Neural cell (in vitro differentiated cells): Measurements from ENCODE around the gene AXIN1.

ENCODE experiments used
- EZH2 ChIP-seq: fragments of 200-600, 300-800 bp; shearing (Covaris generic), sonication (generic); IDR thresholded peaks from 2 replicates; pipeline ENCODE4 v1.6.1; 2014; ENCODE audit warnings: antibody characterized with exemption, low read length, borderline replicate concordance, mild to moderate bottlenecking; ENCODE audit not compliant: insufficient read depth, poor library complexity, severe bottlenecking
- RAD21 ChIP-seq: fragments of 450-650 bp; conservative IDR thresholded peaks from 2 replicates; pipeline ENCODE4 v1.6.1; 2014; ENCODE audit warnings: antibody characterized with exemption, mild to moderate bottlenecking, moderate library complexity
- SMC3 ChIP-seq: fragments of 450-650 bp; conservative IDR thresholded peaks from 2 replicates; pipeline ENCODE4 v1.6.1; 2014; ENCODE audit warnings: antibody characterized with exemption, mild to moderate bottlenecking, moderate library complexity; ENCODE audit not compliant: poor library complexity
- TAF1 ChIP-seq: IDR thresholded peaks from 2 replicates; pipeline ENCODE4 v1.6.1; 2012; ENCODE audit warnings: low read depth
- TF ChIP-seq, protein P1 (sequence below): fragments of 450-650 bp; IDR thresholded peaks from 2 replicates; pipeline ENCODE4 v1.5.1; 2014; ENCODE audit warnings: antibody characterized with exemption, mild to moderate bottlenecking, moderate library complexity; ENCODE audit not compliant: poor library complexity, severe bottlenecking
- TF ChIP-seq, protein P2 (sequence below): IDR thresholded peaks from 2 replicates; pipeline ENCODE4 v1.6.1; 2012; ENCODE audit warnings: borderline replicate concordance

DNA sequence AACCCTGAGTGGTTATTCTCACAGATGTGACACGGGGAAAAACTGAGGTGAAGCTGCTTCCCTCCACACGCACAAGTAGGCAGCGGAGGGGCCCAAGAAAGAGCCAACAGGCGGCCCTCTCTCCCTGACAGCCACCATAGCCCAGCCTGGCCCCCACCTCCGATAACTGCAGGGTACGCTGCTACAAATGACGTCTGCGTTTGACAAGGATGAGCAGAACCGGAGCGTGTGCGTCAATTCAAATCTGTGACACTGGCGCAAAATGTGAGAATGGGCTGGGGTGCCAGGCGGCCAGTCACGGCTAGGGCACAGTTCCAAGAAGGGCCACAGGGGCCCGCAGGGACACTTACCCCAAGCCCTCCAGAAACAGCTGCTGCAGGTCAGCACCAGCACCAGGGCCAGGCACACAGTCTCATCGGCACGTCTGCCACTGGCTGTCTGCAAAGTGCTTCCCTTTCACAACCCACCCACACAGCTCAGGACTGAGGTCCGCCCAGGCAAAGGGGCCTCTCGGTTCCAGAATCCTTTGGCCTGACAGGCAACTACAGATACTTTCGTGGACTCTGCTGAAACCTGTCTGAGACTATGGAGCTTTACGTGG, 14.4 kb downstream of the AXIN1 start:
- TF ChIP-seq, protein P1, sequence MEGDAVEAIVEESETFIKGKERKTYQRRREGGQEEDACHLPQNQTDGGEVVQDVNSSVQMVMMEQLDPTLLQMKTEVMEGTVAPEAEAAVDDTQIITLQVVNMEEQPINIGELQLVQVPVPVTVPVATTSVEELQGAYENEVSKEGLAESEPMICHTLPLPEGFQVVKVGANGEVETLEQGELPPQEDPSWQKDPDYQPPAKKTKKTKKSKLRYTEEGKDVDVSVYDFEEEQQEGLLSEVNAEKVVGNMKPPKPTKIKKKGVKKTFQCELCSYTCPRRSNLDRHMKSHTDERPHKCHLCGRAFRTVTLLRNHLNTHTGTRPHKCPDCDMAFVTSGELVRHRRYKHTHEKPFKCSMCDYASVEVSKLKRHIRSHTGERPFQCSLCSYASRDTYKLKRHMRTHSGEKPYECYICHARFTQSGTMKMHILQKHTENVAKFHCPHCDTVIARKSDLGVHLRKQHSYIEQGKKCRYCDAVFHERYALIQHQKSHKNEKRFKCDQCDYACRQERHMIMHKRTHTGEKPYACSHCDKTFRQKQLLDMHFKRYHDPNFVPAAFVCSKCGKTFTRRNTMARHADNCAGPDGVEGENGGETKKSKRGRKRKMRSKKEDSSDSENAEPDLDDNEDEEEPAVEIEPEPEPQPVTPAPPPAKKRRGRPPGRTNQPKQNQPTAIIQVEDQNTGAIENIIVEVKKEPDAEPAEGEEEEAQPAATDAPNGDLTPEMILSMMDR: no peak
- TF ChIP-seq EZH2 (no peak), RAD21 (no peak), SMC3 (no peak), TAF1 (no peak)
- TF ChIP-seq, protein P2, sequence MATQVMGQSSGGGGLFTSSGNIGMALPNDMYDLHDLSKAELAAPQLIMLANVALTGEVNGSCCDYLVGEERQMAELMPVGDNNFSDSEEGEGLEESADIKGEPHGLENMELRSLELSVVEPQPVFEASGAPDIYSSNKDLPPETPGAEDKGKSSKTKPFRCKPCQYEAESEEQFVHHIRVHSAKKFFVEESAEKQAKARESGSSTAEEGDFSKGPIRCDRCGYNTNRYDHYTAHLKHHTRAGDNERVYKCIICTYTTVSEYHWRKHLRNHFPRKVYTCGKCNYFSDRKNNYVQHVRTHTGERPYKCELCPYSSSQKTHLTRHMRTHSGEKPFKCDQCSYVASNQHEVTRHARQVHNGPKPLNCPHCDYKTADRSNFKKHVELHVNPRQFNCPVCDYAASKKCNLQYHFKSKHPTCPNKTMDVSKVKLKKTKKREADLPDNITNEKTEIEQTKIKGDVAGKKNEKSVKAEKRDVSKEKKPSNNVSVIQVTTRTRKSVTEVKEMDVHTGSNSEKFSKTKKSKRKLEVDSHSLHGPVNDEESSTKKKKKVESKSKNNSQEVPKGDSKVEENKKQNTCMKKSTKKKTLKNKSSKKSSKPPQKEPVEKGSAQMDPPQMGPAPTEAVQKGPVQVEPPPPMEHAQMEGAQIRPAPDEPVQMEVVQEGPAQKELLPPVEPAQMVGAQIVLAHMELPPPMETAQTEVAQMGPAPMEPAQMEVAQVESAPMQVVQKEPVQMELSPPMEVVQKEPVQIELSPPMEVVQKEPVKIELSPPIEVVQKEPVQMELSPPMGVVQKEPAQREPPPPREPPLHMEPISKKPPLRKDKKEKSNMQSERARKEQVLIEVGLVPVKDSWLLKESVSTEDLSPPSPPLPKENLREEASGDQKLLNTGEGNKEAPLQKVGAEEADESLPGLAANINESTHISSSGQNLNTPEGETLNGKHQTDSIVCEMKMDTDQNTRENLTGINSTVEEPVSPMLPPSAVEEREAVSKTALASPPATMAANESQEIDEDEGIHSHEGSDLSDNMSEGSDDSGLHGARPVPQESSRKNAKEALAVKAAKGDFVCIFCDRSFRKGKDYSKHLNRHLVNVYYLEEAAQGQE: no peak
